Loucy (cell line): ENCODE measurements around the gene RPL35A.
"Not testable (repeated sequence)": the region's sequence is repeated elsewhere in the genome, so short reads cannot be mapped to it uniquely, and the experiment has no call there.

Experiments
- H2AFZ ChIP-seq: fragments of 200-600 bp; sonication (generic); 2 replicates; pipeline ENCODE4 v1.6.0; 2016; ENCODE audit warnings: antibody characterized with exemption, mild to moderate bottlenecking, low read length, moderate library complexity
- H3F3A ChIP-seq: fragments of 200-600 bp; 2 replicates; pipeline ENCODE4 v1.6.0; 2016; ENCODE audit warnings: antibody characterized with exemption, low read depth, mild to moderate bottlenecking
- H3K27me3 ChIP-seq: fragments of 200-600 bp; sonication (generic); 2 replicates; pipeline ENCODE4 v1.6.1; 2014; ENCODE audit warnings: low read length, mild to moderate bottlenecking; ENCODE audit not compliant: insufficient read depth, poor library complexity, severe bottlenecking
- H3K36me3 ChIP-seq: fragments of 200-600 bp; sonication (generic); 2 replicates; pipeline ENCODE4 v1.6.1; 2016; ENCODE audit warnings: low read length; ENCODE audit not compliant: insufficient read depth
- H3K4me1 ChIP-seq: fragments of 200-600 bp; sonication (generic); 2 replicates; pipeline ENCODE4 v1.5.1; 2014; ENCODE audit warnings: low read length, mild to moderate bottlenecking; ENCODE audit not compliant: insufficient read depth, poor library complexity, severe bottlenecking
- H3K4me2 ChIP-seq: fragments of 200-600 bp; sonication (generic); 2 replicates; pipeline ENCODE4 v1.6.0; 2014; ENCODE audit warnings: antibody characterized with exemption, low read length, low read depth, mild to moderate bottlenecking; ENCODE audit not compliant: poor library complexity, severe bottlenecking
- H3K4me3 ChIP-seq: fragments of 200-600 bp; sonication (generic); 2 replicates; pipeline ENCODE4 v1.5.1; 2014; ENCODE audit warnings: low read length, mild to moderate bottlenecking, mixed read lengths; ENCODE audit not compliant: poor library complexity, severe bottlenecking
- H3K79me2 ChIP-seq: fragments of 200-600 bp; sonication (generic); 2 replicates; pipeline ENCODE4 v1.6.1; 2014; ENCODE audit warnings: low read length; ENCODE audit not compliant: insufficient read depth
- H3K9ac ChIP-seq: fragments of 200-600 bp; sonication (generic); 2 replicates; pipeline ENCODE4 v1.6.0; 2014; ENCODE audit warnings: mild to moderate bottlenecking, low read depth, low read length, moderate library complexity; ENCODE audit not compliant: poor library complexity, severe bottlenecking
- H3K9me2 ChIP-seq: fragments of 200-600 bp; sonication (generic); replicated peaks from 2 replicates; pipeline ENCODE4 v1.6.1; 2016; ENCODE audit warnings: low read depth, low read length, mixed read lengths
- H3K9me3 ChIP-seq: fragments of 200-600 bp; sonication (generic); 2 replicates; pipeline ENCODE4 v1.6.1; 2014; ENCODE audit warnings: mild to moderate bottlenecking, antibody characterized with exemption, low read length, low read depth; ENCODE audit not compliant: insufficient read depth
- H4K20me1 ChIP-seq: fragments of 200-600 bp; sonication (generic); 2 replicates; pipeline ENCODE4 v1.6.0; 2014; ENCODE audit warnings: antibody characterized with exemption, low read length, mild to moderate bottlenecking; ENCODE audit not compliant: insufficient read depth, poor library complexity, severe bottlenecking
- CTCF ChIP-seq: fragments of 200-600 bp; sonication (generic); conservative IDR thresholded peaks from 2 replicates; pipeline ENCODE4 v1.5.1; 2014; ENCODE audit warnings: mild to moderate bottlenecking, antibody characterized with exemption, low read length
- EZH2phosphoT487 ChIP-seq: fragments of 200-600 bp; IDR thresholded peaks from 2 replicates; pipeline ENCODE4 v1.6.1; 2018; ENCODE audit warnings: antibody characterized with exemption, mild to moderate bottlenecking, moderate library complexity, borderline replicate concordance

RPL35A gene

GRCh38 chr3:197906850-197907187 lies 43.2 kb upstream of the RPL35A start:
- Histone ChIP-seq H3K36me3 (no peaks in the 10 kb centered on the region), H3K9me3 (no peaks in the 10 kb centered on the region), H3K4me1 (no peaks in the 10 kb centered on the region), H4K20me1 (no peaks in the 10 kb centered on the region), H3K9ac (no peak overlapping the region), H3K79me2 (no peaks in the 10 kb centered on the region), H3F3A (no peaks in the 10 kb centered on the region), H2AFZ (no peak overlapping the region), H3K9me2 (no peaks in the 10 kb centered on the region), H3K4me2 (no peak overlapping the region), H3K4me3 (no peak overlapping the region), H3K27me3 (no peaks in the 10 kb centered on the region)
- TF ChIP-seq CTCF, result no peak

- TF ChIP-seq CTCF, result no peak
- TF ChIP-seq EZH2phosphoT487, result no peak
- Histone ChIP-seq H3F3A (no peaks in the 10 kb centered on the region), H3K79me2 (no peaks in the 10 kb centered on the region), H4K20me1 (no peaks in the 10 kb centered on the region), H3K4me3 (no peak overlapping the region), H3K27me3 (no peaks in the 10 kb centered on the region), H3K4me1 (no peaks in the 10 kb centered on the region), H3K9me3 (no peaks in the 10 kb centered on the region), H3K9ac (no peak overlapping the region), H2AFZ (no peak overlapping the region), H3K36me3 (no peaks in the 10 kb centered on the region), H3K4me2 (no peak overlapping the region), H3K9me2 (no peaks in the 10 kb centered on the region)
These were observed 42.8 kb upstream of the RPL35A start for GRCh38 chr3:197907196-197907595.

GRCh38 chr3:197908550-197908949 lies 41.4 kb upstream of the RPL35A start:
- H3K9ac ChIP-seq, H3K36me3 ChIP-seq, H3K27me3 ChIP-seq, H3F3A ChIP-seq, H3K79me2 ChIP-seq, H4K20me1 ChIP-seq, H3K9me2 ChIP-seq, H2AFZ ChIP-seq, H3K9me3 ChIP-seq, H3K4me2 ChIP-seq, H3K4me3 ChIP-seq, H3K4me1 ChIP-seq: not testable (repeated sequence)

- H3K36me3 ChIP-seq, result no peaks in the 10 kb centered on the region
- H3K4me1 ChIP-seq, result no peaks in the 10 kb centered on the region
- no peaks in the 10 kb centered on the region for H3F3A ChIP-seq
- no peaks in the 10 kb centered on the region for H4K20me1 ChIP-seq
- H3K27me3 ChIP-seq, result no peaks in the 10 kb centered on the region
- no peak for TF ChIP-seq EZH2phosphoT487
- no peak overlapping the region for H3K4me2 ChIP-seq
- no peak overlapping the region for H3K4me3 ChIP-seq
- no peak overlapping the region for H3K9ac ChIP-seq
- no peaks in the 10 kb centered on the region for H3K9me3 ChIP-seq
- H3K9me2 ChIP-seq, result no peaks in the 10 kb centered on the region
- H2AFZ ChIP-seq, result no peak overlapping the region
- H3K79me2 ChIP-seq, result no peaks in the 10 kb centered on the region
These were observed 40.9 kb upstream of the RPL35A start for GRCh38 chr3:197908957-197909701.
